ENCODE results near the gene TNC. TPM values are rescaled to one million over a fixed set of nuclear protein-coding genes. Genes with fewer than 3 reads are reported as not detected.

Gene TNC
- total and polyA plus RNA-seq, 2 of the 4 experiments (the other 2 are of a cell fraction), result 192 to 253 TPM

GRCh38 chr9:115058175-115058574, 59.8 kb downstream of the TNC start:
- dilution Hi-C loops (cut with HindIII; ENCODE audit: low sequenced_read_pairs, unreplicated experiment) (no loop called here), intact Hi-C loops (cut with micrococcal nuclease) (no loop called here), in situ Hi-C loops (cut with MboI; ENCODE audit: low sequenced_read_pairs) (no loop called here)
- H3K18ac ChIP-seq (ENCODE audit: low read depth, low read length), result peak overlapping the region; percentile 11; the same call in 1 of the 2 replicates
- H3K4ac ChIP-seq (ENCODE audit: low read depth, low read length), result peak overlapping the region; percentile 15; the same call in 1 of the 2 replicates
- no peak overlapping the region for H2AFZ ChIP-seq (replicated peaks; ENCODE audit: low read length, poor library complexity)
- H3K36me3 ChIP-seq (ENCODE audit: control insufficient read depth, insufficient read depth, low read length), result peaks cover 39% of the 10 kb centered on the region
- H4K20me1 ChIP-seq (ENCODE audit: insufficient read depth, low read length), result no peaks in the 10 kb centered on the region
- H3K27me3 ChIP-seq (ENCODE audit: control insufficient read depth, insufficient read depth, low read length), result no peaks in the 10 kb centered on the region
- no CpG with 5 or more reads among the region's 2 CpGs for WGBS, 2 experiments (ENCODE audit: extremely low coverage in 2 of 2, insufficient read length in 1 of 2)
- no peak overlapping the region for H3K56ac ChIP-seq (ENCODE audit: extremely low read depth, insufficient read depth, low read length)
- TF ChIP-seq CEBPB (IDR thresholded peaks at IDR 0.05; ENCODE audit: low read depth, low read length) (no peak), MAFK (IDR thresholded peaks at IDR 0.05; ENCODE audit: low read depth, low read length) (no peak)
- no peak overlapping the region for H3K4me2 ChIP-seq (ENCODE audit: low read depth, low read length)
- H3K4me1 ChIP-seq (ENCODE audit: control insufficient read depth, insufficient read depth, low read length), result peaks cover 14% of the 10 kb centered on the region
- no peak for ATAC-seq (ENCODE audit: low read depth)
- no peaks in the 10 kb centered on the region for H3K9me3 ChIP-seq (ENCODE audit: control insufficient read depth, insufficient read depth, low read length)
- no peak for DNase-seq
- H2BK5ac ChIP-seq (ENCODE audit: low read depth, low read length, poor library complexity, severe bottlenecking), result no peak overlapping the region
- ChIA-PET POLR2A (ENCODE audit: unreplicated experiment) (no interaction called here), CTCF (no interaction called here)
- H3K9me1 ChIP-seq (ENCODE audit: insufficient read depth, low read length), result peaks cover 17% of the 10 kb centered on the region
- H2AK5ac ChIP-seq (ENCODE audit: low read depth, low read length), result peak overlapping the region; percentile 68; the same call in 1 of the 2 replicates
- peaks cover 6 to 10% of the 10 kb centered on the region in 2 experiments; a peak in 3 of 4 replicates for H3K79me1 ChIP-seq (ENCODE audit: low read depth in 1 of 2, low read length in 2 of 2)
- H2BK20ac ChIP-seq (ENCODE audit: low read depth, low read length), result peak overlapping the region; percentile 46; the same call in 1 of the 2 replicates
- H3K23ac ChIP-seq (ENCODE audit: low read depth, low read length), result no peak overlapping the region
- H4K5ac ChIP-seq (ENCODE audit: low read depth, low read length), result no peak overlapping the region
- H3K9ac ChIP-seq (ENCODE audit: low read depth, low read length), result no peak overlapping the region
- H2BK120ac ChIP-seq (ENCODE audit: low read depth, low read length), result 0 out of 2 replicates have a peak overlapping the region, but pooled peaks have one; percentile 53
- H3K27ac ChIP-seq (ENCODE audit: insufficient read depth, low read length), result no peak overlapping the region; the same call in 1 of the 2 replicates
- H3K14ac ChIP-seq (replicated peaks; ENCODE audit: low read depth, low read length), result peak overlapping the region; percentile 37
- no TSS peak for BruUV-seq (replicated peaks)
- H2AK9ac ChIP-seq (replicated peaks; ENCODE audit: low read depth, low read length, poor library complexity), result no peak overlapping the region
- H2BK15ac ChIP-seq (ENCODE audit: low read depth, low read length), result peak overlapping the region; percentile 49; the same call in 1 of the 3 replicates
- no peak overlapping the region for H3K4me3 ChIP-seq (ENCODE audit: insufficient read depth, low read depth, low read length)
- H4K8ac ChIP-seq (ENCODE audit: low read depth in 2 of 2, low read length in 2 of 2), result peak overlapping the region; percentile 20 to 48; a peak in 1 of 4 replicates
- no peak overlapping the region for H4K91ac ChIP-seq (ENCODE audit: insufficient read depth, low read depth, low read length)

All from IMR-90 (cell line).